SK-N-SH treated with all-trans-retinoic acid at 6 μM for 48 hours (cell line): ENCODE results near the gene VAC14.

Experiments used
- ARNTL ChIP-seq: fragments of 450-650 bp; formaldehyde crosslinking; IDR thresholded peaks from 2 replicates; pipeline ENCODE4 v1.5.0; 2020; ENCODE audit warnings: low read depth, mild to moderate bottlenecking, moderate library complexity, borderline replicate concordance
- CSRNP3 ChIP-seq: fragments of 250-450 bp; sonication (Bioruptor Pico); IDR thresholded peaks from 2 replicates; pipeline ENCODE4 v1.5.1; 2021; ENCODE audit warnings: mild to moderate bottlenecking, moderate library complexity
- ESRRG ChIP-seq: fragments of 250-450 bp; sonication (Bioruptor Pico); IDR thresholded peaks from 2 replicates; pipeline ENCODE4 v1.6.1; 2021; ENCODE audit warnings: mild to moderate bottlenecking
- ISL1 ChIP-seq: fragments of 250-450 bp; sonication (Bioruptor Pico); IDR thresholded peaks from 2 replicates; pipeline ENCODE4 v2.1.2; 2022; ENCODE audit warnings: mild to moderate bottlenecking, moderate library complexity
- OSR1 ChIP-seq: fragments of 250-450 bp; sonication (Bioruptor Pico); IDR thresholded peaks from 2 replicates; pipeline ENCODE4 v1.8.0; 2022; ENCODE audit warnings: moderate library complexity, mild to moderate bottlenecking, inconsistent platforms
- PPARA ChIP-seq: fragments of 250-450 bp; sonication (Bioruptor Pico); IDR thresholded peaks from 2 replicates; pipeline ENCODE4 v1.5.0; 2020; ENCODE audit warnings: mild to moderate bottlenecking, borderline replicate concordance
- SNAI2 ChIP-seq: fragments of 250-450 bp; sonication (Bioruptor Pico); IDR thresholded peaks from 2 replicates; pipeline ENCODE4 v1.5.0; 2020; ENCODE audit warnings: mild to moderate bottlenecking, moderate library complexity
- ZFP3 ChIP-seq: fragments of 250-450 bp; sonication (Bioruptor Pico); IDR thresholded peaks from 2 replicates; pipeline ENCODE4 v1.5.0; 2020; ENCODE audit warnings: mild to moderate bottlenecking, moderate library complexity
- ZFP30 ChIP-seq: fragments of 450-650 bp; formaldehyde crosslinking; IDR thresholded peaks from 2 replicates; pipeline ENCODE4 v1.5.0; 2022; ENCODE audit warnings: mild to moderate bottlenecking, moderate library complexity
- ZNF565 ChIP-seq: fragments of 450-650 bp; formaldehyde crosslinking; conservative IDR thresholded peaks from 2 replicates; pipeline ENCODE4 v1.5.0; 2020; ENCODE audit warnings: low read depth, mild to moderate bottlenecking, moderate library complexity
- TF ChIP-seq, protein P1 (sequence below): fragments of 250-450 bp; sonication (Bioruptor Pico); IDR thresholded peaks from 2 replicates; pipeline ENCODE4 v1.8.0; 2020; ENCODE audit warnings: mild to moderate bottlenecking, moderate library complexity, borderline replicate concordance

- no peak for TF ChIP-seq OSR1 (CRISPR knock-in tag)
- no peak for TF ChIP-seq ARNTL
- TF ChIP-seq, protein P1, sequence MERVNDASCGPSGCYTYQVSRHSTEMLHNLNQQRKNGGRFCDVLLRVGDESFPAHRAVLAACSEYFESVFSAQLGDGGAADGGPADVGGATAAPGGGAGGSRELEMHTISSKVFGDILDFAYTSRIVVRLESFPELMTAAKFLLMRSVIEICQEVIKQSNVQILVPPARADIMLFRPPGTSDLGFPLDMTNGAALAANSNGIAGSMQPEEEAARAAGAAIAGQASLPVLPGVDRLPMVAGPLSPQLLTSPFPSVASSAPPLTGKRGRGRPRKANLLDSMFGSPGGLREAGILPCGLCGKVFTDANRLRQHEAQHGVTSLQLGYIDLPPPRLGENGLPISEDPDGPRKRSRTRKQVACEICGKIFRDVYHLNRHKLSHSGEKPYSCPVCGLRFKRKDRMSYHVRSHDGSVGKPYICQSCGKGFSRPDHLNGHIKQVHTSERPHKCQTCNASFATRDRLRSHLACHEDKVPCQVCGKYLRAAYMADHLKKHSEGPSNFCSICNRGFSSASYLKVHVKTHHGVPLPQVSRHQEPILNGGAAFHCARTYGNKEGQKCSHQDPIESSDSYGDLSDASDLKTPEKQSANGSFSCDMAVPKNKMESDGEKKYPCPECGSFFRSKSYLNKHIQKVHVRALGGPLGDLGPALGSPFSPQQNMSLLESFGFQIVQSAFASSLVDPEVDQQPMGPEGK (CRISPR knock-in tag) = no peak
- TF ChIP-seq CSRNP3 (CRISPR knock-in tag) = no peak
- no peak for TF ChIP-seq ZFP3
- TF ChIP-seq ESRRG (CRISPR knock-in tag) = no peak
- no peak for TF ChIP-seq ZNF565 (CRISPR knock-in tag)
- no peak for TF ChIP-seq ISL1 (CRISPR knock-in tag)
- no peak for TF ChIP-seq PPARA (CRISPR knock-in tag)
- TF ChIP-seq ZFP30 (CRISPR knock-in tag) = no peak
- TF ChIP-seq SNAI2 (CRISPR knock-in tag) = no peak
These were observed 64.2 kb downstream of the VAC14 start for GRCh38 chr16:70736465-70737376.
